GOT3 (cell line): ENCODE measurements around the gene SREBF2.

ENCODE experiments used
- DNase-seq: peaks from one replicate; lab custom pipeline; 2025; ENCODE audit warnings: mixed read lengths; lab: John Stamatoyannopoulos, UW

Gene SREBF2

DNA sequence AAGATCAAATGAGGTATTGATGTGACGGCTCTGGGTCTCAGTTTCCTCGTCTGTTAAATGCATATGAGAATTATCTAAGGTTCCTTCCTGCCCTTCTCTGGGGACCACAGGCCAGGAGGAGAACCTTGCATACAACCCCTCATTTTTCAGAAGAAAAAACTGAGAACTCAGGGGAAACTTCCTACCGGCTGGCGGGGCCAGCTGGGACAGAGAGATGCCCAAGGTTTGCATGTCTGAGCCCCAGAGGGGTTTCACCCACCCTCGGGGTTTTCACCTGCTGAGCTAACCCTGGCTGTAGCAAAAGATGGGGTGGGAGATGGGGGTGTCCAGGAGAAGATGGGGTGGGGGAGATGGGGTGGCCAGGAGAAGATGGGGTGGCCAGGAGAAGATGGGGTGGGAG lies 89.4 kb downstream of the SREBF2 start:
- DNase-seq, result no peak

DNA sequence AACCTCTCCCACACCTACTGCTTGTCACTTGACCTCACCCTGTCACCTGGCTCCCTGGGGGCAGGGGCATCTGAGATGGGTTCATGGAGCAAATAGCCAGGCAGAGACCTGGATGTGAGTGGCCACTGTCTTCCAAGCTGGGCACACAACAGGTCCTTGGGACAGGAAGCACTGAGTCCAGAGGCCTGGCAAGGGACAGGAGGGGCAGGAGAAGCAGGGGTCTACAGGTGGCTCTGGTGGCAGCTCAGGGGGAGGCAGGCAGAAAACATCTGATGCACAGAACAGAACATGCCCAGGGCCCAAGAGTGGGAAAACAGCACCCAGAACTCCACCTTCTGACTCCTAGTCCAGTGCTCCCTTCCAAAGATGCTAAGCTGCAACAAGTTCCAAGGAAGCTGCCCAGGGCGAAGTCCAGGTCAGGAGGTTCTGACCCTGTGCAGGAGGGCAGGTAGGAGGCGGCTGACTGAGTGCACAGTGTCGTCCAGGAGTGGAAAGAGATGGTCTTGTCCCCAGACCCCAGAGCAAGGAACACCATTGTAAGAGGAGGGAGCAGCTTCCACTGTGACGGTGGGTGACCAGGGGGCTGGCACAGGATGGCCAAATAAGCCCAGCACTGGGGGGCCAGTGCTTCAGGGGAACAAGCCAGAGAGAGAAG lies 90.2 kb downstream of the SREBF2 start:
- no peak for DNase-seq

DNA sequence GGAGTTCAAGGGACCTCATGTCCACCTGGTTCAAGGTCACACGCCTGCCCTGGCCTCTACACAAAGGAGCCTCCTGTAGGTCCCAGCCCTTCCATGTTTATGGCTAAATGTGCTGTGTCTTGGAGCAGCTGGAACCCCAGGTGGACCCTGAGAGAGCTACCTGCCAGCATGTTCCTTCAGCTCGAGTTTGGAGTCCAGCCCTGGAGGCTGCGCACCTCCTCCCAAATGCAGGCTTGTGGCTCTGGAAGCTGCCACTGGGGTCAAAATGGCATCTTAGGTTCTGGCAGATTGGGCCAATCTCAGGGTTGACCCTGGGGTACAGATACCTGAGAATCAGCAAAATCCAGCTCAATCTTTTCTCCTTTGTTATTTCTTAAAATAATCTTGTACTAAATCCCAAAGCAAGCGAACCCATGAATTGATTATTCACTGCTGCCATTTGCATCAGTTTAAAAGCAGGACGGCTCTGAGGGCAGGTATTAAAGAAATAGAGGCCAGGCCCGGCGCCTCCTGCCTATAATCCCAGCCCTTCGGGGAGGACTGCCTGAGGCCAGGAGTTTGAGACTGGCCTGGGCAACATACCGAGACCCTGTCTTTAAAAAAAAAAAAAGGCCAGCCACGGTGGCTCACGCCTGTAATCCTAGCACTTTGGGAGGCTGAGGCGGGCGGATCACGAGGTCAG lies 90.8 kb downstream of the SREBF2 start:
- no peak for DNase-seq

DNA sequence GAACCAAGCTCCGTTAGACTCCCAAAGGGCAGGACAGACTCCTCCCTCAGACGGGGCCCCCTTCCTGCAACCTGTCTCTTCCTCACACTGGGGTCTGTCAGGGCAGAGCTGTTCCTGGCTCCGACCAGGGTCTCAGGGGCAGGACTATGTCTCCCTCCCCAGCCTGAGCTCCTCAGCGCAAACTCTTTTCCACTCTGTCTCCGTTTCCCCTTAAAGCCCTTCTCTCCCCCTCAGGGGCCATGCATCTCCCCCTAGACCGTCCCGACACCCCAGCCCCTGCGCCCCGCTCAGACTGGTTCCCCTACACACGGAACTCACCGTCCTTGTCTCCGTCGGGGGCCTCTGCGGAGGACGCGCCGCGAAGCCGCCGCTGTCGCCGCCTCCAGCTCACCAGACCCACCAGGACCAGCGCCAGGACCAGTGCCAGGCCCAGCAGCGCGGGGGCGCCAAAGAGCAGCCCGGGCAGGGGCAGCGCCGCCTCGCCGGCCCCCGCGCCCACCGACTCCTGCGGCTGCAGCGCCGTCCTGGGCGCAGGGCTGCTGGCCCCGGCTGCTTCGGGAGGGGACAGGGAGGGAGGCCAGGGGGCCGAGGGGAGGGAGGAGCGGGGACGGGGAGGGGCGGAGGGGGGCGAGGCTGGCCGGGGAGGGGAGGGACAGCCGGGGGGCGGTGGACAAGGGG lies 93.0 kb downstream of the SREBF2 start:
- DNase-seq, result no peak

DNA sequence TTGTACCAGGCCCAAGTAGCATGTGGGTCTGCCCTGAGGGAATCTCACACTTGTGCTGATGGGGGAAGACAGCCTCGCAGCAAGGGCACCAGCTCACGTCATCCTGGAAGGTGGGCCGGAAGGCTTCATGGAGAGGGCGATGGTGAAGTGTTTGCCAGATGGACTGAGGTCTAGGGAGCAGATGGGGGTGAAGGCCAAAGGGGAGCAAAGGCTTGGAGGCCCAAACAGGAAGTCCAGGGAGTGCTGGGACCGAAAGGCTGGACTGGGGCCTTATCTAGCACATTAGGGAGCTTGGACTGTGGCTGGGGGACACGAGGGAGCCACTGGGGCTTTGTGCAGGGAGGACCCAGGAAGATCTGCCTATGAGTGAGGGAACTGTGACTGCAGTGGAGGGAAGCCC lies 94.9 kb downstream of the SREBF2 start:
- no peak for DNase-seq

DNA sequence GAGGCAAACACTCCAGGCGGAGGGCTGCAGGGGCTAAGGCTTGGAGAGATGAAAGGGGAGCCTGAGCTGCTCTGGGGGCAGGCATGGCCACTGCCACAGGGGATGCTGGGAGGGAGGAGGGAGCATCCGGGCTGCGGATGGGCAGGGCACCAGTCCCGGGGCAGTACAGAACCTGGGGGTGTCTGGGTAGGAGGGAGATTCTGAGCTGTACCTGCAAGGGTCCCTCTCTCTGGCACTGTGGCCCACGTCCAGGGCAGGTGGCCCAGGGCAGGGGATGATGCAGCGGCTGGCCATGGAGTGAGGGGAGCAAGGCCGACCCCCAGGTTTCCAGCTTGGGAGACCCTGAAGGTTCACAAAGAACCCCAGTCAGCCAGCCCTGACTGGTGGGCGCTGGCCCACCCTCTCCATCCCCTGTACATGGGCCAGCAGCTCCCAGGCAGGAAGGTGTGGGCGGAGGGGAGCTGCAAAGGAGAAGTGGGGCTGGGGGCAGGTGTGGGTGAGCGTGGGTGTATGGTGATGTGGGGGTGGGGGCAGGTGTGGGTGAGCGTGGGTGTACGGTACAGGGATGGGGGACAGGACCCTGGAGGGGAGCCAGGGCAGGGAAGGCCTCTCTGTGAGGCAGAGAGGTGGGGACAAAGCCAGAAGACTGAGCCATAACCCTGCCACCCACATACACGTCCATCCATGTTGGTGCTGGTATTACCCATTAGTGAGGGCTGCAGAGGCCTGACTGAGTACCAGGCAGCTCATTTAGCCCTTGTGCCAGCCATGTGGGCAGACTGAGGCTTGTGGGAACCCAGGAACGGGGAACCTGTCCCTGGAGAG lies 95.9 kb downstream of the SREBF2 start:
- DNase-seq, result no peak

DNA sequence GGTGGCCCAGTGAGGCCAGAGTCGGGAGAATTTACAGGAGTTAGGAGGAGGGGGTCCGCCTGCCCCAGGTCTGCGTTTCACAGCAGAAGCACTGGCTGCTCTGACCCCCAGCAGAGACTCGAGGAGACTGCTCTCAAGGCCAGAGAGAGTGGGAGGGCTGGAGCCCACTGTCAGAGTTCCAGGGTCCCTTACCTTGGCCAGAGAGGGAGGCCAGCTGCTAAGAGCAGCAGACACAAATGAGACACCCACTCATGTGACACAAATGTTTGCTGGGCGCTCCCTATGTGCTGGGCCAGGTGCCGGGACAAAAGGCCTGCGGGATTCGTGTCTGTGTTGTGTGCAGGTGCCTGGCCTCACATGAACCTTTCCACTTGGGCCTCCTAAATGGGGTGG lies 96.5 kb downstream of the SREBF2 start:
- DNase-seq, result no peak

DNA sequence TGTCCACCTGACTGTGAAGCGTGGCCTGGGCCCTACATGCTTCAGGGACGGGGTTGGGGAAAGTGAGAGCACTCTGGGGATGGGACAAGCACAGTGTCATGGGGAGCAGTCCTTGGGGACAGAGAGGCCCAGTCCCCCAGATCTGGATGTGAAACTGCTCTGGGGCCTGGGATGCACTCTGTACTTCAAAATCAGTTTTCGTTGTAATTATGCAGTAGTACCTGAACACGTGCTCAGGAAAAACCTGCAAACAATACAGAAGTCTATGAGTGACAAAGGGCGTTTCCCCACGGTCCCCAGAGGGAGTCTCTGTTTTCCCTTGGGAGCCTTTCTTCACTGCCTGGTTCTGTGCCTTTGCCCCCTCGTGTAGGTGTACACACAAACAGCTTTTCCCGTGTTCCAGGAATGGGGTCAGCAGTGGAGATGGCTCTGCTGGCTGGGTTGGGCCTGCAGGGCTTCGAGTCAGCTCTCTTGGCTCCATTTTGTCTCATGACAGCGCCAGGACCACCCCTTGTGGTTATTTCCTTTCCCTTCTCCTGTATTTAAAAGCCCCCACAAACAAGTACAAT lies 98.9 kb downstream of the SREBF2 start:
- DNase-seq, result no peak

DNA sequence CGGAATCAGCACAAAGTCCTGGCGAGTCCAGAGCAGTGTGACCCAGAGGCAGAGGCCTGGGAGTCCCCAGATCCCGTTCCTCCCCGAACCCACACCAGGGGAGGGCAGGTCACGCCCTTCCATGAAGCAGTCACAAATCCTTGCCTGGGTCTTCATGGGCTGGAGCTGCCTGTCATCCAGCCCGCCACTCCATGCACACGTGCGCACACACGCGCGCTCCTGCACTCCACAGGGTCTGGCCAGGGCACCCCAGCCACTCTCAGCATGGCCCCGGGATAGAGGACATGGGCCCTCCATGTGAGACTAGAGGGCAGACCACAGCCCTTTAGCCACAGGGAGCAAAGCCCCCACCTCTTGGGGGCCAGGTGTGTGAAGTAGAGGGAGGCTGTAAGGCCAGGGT lies 99.4 kb downstream of the SREBF2 start:
- no peak for DNase-seq

DNA sequence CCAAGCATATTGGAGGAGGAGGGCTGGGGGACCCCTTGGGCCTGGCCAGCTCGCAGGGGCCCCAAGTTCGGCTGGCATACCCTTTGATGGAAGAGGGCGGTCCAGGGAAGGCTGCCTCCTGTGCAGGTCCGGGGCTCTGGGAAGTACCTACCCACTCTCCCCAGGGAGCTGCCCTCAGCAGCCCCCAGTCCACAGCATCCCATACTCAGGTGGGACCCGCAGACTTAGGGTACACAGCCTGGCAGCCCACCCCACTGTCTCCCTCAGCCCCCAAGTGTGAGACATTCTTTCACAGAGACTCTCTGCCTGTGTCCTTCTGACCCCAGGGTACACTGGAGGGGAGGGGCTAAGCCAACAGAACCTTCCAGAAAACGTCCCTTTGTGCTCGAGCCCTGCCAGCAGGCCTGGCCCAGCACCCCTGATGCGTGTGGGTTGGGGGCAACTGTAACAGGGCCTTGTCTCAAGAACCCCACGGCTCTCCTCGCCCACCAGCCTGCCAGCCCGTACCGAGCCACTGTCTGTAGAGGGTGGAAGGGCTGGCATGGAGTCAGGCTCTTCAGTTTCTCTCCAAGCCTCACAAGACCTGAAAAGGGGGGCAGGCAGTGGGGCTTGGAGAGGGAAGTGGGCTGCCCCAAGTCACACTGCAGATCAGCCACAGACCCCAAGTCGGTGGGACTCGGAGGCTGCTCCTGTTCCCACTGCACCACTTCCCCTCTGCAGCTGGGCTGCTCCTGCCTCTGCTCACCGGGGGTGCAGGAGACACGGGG lies 100.7 kb downstream of the SREBF2 start:
- no peak for DNase-seq

DNA sequence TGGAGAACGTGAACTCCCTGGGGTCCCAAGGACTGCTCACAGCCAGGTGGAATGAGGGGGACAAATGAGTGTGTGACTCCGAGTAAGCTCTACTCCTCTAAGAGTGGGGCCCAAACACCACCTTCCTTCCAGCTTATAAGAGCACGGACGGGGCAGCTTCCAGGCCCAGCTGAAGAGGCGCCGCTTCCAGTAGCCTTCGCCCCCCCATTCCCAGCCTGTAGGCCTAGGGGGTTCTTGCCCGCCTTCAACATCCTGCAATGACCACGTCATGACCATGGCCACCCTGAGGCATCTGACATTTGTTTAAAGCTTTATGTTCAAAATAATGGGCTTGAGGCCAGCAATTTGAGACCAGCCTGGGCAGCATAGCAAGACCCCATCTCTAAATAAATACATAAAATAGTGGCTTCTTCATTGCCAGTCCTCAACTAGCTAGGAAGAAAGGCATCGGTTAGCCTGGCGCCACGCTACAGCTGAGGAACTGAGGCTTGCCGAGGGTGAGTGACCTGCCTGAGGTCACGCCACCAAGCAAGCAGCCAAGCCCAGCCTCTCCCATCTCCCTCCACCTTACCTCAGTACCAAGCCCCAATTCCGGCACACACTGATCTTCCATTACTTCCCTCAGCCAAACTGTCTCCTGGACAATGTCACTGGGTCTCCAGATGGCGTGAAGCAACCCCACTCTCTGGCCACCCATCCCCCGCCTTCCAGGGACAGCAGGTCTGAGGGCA lies 101.5 kb downstream of the SREBF2 start:
- no peak for DNase-seq

DNA sequence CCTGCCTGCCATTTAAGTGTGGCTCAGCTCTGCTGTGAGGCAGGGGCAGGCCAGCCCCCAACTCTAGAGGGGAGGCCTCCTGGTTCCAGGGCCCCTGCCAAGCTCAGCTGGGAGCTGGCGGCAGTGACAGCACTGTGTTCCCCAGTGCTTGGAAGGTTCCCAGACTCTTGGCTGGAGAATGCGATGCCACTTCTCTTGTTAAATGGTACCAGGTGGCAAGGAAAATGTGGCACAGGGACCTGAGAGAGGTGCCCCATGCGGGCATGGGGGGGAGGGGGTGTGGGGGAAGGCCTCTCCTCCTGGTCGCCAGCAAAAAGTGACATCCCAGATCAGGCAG lies 102.1 kb downstream of the SREBF2 start:
- DNase-seq, result no peak

DNA sequence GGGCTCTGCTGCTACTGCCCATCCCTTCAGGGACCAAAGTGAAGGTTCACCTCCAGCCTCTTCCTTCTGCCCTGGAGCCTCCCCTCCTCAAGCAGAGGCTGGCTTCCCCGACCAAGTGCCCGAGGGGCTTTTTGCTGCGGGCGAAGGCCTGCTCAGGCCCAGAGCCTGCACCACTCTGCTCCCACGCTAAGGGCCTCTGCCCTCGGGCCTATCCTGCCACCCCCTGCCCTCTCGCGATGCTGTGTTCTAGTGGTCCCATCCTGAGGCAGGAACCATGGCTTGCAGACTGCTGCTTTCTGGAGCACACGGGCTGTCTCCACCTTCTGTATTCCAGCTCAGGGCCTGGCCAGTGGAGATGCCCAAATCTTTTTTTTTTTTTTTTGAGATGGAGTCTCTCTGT lies 102.6 kb downstream of the SREBF2 start:
- DNase-seq, result no peak

DNA sequence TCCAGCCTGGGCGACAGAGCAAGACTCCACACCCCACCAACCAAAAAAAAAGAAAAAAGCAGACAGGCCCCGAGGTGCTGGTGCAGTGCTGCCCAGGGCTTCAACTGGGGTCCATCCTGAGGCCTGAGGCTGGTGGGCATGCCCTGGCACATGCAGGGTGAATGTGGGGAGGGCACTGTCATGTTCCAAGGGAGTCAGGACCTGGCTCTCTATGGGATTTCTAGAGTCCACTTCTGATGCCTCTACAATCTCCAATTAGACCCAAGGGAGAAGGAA lies 103.9 kb downstream of the SREBF2 start:
- no peak for DNase-seq

DNA sequence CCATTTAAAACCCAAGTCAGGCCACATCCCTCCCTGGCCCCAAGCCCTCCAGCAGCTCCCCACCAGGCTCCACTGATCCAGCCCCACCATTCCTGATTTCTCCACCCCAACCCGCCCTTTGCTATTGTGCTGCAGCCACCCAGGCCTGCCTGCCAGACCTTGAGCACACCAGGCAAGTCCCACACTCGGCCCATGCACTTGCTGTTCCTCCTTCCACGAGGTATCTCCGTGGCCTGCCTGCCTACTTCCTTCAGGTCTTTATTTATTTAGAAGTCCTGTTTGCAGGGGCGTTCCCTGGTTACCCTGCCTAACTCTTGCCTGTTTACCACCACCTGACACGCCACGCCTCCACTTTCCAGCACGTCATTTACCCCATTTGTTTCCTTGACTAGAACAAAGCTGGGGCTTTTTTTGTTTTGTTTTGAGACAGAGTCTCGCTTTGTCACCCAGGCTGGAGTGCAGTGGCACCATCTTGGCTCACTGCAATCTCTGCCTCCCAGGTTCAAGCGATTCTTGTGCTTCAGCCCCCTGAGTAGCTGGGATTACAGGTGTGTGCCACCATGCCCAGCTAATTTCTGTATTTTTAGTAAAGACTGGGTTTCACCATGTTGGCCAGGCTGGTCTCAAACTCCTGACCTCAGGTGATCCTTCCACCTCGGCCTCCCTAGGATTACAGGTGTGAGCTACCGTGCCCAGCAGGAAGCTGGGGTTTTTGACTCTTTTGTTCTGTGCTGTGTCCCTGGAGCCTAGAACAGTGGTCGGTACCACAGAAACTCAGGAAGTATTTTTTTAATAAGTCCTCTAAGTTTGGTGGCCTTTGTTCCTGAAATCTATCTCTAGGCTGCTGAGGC lies 107.3 kb downstream of the SREBF2 start:
- no peak for DNase-seq

DNA sequence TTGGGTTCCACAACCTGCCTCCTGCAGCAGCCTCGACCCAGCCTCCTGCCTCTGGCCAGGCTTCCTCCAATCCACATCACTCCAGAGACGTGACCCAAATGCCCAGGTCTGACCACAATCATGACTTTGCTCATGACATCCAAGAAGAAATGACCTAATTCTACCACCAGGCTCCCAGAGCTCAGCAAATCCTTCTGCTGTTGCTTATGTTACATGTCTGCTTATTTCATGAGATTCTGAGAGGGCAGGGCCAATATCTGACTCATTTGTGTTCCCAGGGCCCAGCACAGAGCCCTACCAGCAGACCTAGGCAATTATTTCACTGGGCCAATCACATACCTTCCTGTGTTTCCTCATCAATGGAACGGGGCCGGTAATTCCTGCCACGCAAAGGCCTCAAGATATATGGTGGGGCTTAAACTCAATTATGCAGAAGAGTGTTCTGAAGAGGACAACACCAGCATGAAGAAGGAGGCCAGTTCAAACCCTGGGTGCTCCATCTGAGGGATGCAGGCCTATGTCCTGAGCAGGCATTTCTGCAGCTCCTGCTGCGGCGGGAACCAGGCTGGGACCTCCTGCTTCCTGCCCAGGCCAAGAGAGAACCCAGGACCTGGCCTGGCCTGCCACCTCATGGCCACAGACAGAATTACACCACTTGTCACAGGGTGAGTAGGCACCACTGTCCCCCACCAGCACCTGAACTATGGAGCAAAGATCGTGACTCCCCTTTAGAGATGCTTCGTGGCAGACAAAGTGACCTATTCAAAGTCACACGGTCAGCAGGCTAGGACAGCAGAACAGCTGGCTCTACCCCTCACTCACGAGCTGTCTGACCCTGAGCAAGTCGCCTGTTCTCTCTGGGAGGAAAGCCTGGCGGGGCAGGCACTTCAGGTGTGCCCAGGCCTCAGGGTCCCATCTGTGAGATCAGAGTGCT lies 108.2 kb downstream of the SREBF2 start:
- DNase-seq, result peak; percentile 70

DNA sequence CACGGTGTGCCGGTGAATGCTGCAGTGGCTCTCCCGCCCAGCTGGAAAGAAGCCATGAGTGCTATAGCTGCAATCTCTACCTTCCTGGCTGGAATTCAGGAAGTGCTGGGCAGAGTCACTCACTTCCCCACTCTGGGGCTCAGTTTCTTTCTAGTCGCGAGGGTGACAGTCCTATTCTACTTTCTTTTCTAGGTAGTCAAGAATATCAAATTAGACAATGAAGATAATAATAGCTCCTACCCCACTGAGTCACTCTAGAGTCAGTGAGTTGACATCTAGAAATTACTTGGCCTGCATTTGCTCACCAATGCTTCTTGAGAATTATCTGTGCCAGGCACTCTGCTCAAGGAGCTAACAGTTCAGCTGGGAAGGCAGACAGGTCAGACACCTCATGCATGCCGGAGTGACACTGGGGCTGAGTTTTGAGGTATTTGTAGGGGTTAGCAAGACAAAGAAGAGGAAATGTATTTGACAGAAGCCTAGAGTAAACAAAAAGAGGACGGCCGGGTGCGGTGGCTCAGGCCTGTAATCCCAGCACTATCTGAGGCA lies 110.8 kb downstream of the SREBF2 start:
- DNase-seq, result no peak

DNA sequence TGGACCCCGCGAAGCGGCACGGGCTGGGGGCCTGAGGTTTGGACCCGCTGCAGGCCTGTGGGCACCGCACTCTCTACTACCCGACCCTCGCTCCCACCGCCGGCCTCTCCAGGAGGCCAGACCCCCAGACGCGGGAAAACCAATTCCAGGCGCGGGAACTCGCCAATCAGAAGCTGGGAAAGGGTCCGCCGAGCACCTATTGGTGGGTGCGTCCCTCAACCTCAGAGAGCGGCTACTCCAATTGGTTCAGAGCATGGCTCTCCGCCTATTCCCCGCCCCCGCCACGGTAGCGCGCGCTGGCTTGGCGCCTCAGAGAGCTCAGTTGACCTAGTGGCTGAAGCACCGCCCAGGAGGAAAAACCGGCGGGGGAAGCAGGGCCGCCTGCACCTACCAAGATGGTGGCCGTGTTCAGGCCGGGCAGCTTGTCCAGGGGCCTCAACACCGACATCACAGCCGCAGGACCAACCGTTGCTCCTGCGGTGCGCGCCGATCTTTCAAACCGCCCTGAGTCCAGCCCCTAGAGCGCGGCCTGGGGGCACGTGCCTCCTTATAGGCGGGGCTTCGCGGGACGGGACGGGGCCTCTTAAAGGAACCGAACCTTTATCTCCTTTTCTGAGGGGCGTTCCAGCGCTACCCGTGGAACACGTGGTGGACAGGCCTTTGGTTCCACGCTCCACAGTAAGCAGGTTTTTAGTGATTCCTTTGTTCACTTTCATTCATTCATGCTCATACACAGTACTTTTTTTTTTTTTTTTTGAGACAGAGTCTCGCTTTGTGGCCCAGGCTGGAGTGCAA lies 113.9 kb downstream of the SREBF2 start, which contains the start of gene CENPM:
CENPM (minus strand) TSS at position 524 of the 795 bp plus-strand sequence; CDS start at position 448, 76 bp downstream.
- peak; percentile 95 for DNase-seq
